IPS-20b (cell line): ENCODE data around the gene WWOX.

Experiments used
- H3K27ac ChIP-seq: one replicate; pipeline ENCODE4 v1.5.1; 2013; ENCODE audit warnings: low read length
- H3K27me3 ChIP-seq: 2 replicates; pipeline ENCODE4 v1.6.1; 2013; ENCODE audit warnings: mild to moderate bottlenecking, low read length, inconsistent platforms; ENCODE audit not compliant: insufficient read depth
- H3K36me3 ChIP-seq: 2 replicates; pipeline ENCODE4 v1.6.1; 2013; ENCODE audit warnings: low read depth, mild to moderate bottlenecking, inconsistent platforms, low read length, moderate library complexity; ENCODE audit not compliant: insufficient read depth
- H3K4me1 ChIP-seq: 2 replicates; pipeline ENCODE4 v1.6.1; 2013; ENCODE audit warnings: mild to moderate bottlenecking, control low read depth, inconsistent platforms, low read length, moderate library complexity; ENCODE audit not compliant: insufficient read depth
- H3K4me3 ChIP-seq: 2 replicates; pipeline ENCODE4 v1.5.1; 2013; ENCODE audit warnings: mild to moderate bottlenecking, low read length, inconsistent platforms
- H3K9ac ChIP-seq: 2 replicates; pipeline ENCODE4 v1.6.1; 2013; ENCODE audit warnings: low read depth, mild to moderate bottlenecking, inconsistent platforms, low read length, moderate library complexity
- H3K9me3 ChIP-seq: 2 replicates; pipeline ENCODE4 v1.6.1; 2013; ENCODE audit warnings: mild to moderate bottlenecking, low read depth, low read length, inconsistent platforms; ENCODE audit not compliant: insufficient read depth

The WWOX gene

DNA sequence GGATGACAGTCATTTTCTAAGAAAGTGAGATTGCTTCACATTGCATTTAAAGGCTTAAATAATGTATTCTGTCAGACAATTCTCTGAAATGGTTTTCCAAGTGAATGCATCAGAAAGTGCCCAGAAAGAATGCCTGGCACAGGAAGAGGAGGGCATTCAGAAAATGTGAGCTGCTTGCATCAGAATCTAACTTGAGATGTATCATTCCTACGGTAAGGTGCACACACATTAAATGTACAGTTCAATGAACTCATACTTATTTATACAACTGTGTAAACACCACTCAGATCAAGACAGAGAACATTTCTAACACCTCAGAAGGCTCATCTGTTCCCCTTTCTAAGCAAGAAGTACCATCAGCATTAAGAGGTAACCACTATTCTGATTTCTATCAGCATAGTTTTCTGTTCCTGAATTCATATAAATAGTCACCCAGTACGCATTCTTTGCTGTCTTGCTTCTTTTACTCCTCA, 863.0 kb downstream of the WWOX start:
- Histone ChIP-seq H3K9ac (no peak overlapping the region), H3K4me3 (no peak overlapping the region), H3K27me3 (no peaks in the 10 kb centered on the region), H3K36me3 (no peaks in the 10 kb centered on the region), H3K27ac (no peak overlapping the region), H3K9me3 (no peaks in the 10 kb centered on the region), H3K4me1 (peaks cover 8% of the 10 kb centered on the region; the same call in 1 of the 2 replicates)

DNA sequence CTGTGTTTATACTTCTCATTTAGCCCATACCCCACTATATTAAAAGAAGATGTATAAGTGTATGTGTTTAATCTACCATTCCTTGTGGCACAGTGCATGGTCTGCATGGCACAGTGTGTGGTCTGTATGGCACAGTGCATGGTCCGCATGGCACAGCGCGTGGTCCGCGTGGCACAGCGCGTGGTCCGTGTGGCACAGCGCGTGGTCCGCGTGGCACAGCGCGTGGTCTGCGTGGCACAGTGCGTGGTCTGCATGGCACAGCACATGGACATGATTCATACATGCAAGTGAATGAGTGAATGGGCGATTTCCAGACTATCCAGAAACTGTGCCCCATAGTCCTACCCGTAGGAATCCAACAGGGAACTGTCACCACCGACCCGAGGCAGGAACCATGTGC, 868.5 kb downstream of the WWOX start:
- Histone ChIP-seq H3K9ac (no peak overlapping the region), H3K27ac (no peak overlapping the region), H3K36me3 (no peaks in the 10 kb centered on the region), H3K9me3 (no peaks in the 10 kb centered on the region), H3K27me3 (no peaks in the 10 kb centered on the region), H3K4me1 (peaks cover 6% of the 10 kb centered on the region; the same call in 1 of the 2 replicates), H3K4me3 (no peak overlapping the region)

DNA sequence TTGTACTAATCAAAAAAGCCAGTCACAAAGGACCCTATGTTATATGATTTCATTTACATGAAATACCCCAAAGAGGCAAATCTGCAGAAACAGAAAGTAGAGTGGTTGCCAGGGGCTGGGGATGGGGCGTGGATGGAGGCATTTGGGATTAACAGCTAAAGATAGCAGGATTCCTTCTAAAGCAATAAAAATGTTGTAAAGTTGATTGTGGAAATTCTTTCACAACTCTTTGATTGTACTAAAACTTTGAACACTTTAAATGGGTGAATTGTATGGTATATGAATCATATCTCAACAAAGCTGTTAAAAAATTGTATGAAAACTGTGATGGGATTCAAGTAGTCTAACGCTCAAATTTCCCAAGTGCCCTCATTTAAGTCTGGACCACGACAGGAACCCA, 870.3 kb downstream of the WWOX start:
- no peak overlapping the region for H3K4me3 ChIP-seq
- H3K9ac ChIP-seq: no peak overlapping the region
- H3K9me3 ChIP-seq: no peaks in the 10 kb centered on the region
- H3K36me3 ChIP-seq: no peaks in the 10 kb centered on the region
- no peaks in the 10 kb centered on the region for H3K27me3 ChIP-seq
- peaks cover 6% of the 10 kb centered on the region; the same call in 1 of the 2 replicates for H3K4me1 ChIP-seq
- H3K27ac ChIP-seq: no peak overlapping the region

DNA sequence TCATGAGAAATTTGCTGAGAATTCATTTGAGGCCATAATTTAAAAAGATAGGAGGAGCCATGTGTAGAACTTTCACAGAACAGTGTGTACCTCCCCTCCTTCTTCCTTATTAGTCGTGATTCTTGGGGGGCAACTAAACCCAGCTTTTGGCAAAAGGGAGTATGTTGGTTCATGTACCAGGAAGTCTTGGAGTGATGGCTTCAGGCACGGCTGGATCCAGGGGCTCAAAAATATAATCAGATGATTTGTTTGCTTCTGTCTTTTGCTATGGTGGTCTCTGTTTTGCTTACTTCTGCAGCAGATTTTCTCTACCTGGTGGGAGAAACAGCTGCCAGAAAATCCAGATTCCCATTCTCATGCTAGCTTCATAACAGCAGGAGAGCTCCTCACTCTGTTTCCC, 871.2 kb downstream of the WWOX start:
- H3K27me3 ChIP-seq: no peaks in the 10 kb centered on the region
- no peak overlapping the region for H3K27ac ChIP-seq
- H3K4me3 ChIP-seq: no peak overlapping the region
- H3K36me3 ChIP-seq: no peaks in the 10 kb centered on the region
- H3K9ac ChIP-seq: no peak overlapping the region
- no peaks in the 10 kb centered on the region for H3K9me3 ChIP-seq
- peaks cover 6% of the 10 kb centered on the region; the same call in 1 of the 2 replicates for H3K4me1 ChIP-seq

DNA sequence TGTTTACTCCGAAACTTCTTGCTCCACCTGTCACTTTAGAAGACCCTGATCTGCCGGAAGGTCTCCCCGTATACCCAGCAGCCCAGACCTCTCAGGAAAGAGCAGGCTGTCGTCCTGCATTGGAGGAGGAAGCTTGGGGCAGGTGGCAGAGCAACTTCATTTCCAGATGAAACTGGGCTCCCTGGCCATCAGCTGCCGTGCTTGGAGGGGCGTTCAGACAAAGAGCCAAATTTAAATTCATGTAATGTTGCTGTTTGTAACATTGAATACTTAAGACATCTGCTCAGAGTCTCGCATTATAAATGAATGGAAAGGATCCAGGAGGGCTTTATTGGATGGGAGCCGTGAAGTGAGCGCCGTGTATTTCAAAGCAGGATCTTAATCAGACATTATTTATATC, 872.6 kb downstream of the WWOX start:
- no peak overlapping the region for H3K4me3 ChIP-seq

DNA sequence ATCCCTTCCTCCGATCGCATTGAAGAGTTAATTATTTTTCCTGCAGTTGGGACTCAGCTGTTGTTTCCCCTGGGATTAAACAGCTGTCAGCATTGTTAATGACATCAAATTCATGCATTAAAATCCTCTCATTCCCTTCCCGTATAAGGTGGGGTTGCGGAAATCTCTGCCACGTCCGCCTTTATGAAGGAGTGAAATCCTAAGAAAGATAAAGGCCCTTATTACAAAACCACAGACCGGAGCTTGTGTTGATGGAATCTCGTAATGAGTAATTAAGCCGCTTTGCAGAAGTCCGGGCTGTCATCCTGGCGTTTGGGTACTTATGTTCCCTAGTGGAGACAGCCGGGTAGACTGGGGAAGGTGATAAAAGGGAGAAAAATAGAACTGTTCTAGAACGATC, 873.5 kb downstream of the WWOX start:
- no peaks in the 10 kb centered on the region for H3K36me3 ChIP-seq
- no peak overlapping the region for H3K9ac ChIP-seq
- H3K27ac ChIP-seq: no peak overlapping the region
- H3K9me3 ChIP-seq: no peaks in the 10 kb centered on the region
- 0 out of 2 replicates have a peak, but pooled peaks cover 3% of the 10 kb centered on the region for H3K4me1 ChIP-seq
- H3K27me3 ChIP-seq: no peaks in the 10 kb centered on the region
- no peak overlapping the region for H3K4me3 ChIP-seq

More for the DNA sequence above, 872.6 kb downstream of the WWOX start:
- no peaks in the 10 kb centered on the region for H3K27me3 ChIP-seq
- no peak overlapping the region for H3K27ac ChIP-seq
- no peaks in the 10 kb centered on the region for H3K9me3 ChIP-seq
- H3K36me3 ChIP-seq: no peaks in the 10 kb centered on the region
- H3K9ac ChIP-seq: no peak overlapping the region
- H3K4me1 ChIP-seq: peaks cover 4% of the 10 kb centered on the region; the same call in 1 of the 2 replicates

DNA sequence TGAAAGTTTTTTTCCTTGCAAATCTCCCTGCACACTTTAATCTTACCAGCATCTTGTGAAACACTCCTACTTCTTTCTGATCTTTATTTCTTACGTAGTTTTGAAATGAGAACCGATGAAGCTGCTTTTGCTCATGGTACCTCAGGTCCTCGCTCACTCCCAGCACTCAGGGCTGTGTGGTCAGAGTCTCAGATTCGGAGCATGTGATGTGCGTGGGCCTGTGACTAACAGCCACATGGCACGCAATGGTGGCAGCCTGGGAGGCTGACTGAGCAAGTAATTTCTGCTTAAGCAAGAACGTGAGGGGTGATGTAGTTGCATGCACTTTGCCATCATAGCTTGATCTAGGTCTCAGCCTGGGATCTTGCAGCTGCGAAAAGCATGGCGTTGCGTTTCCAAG, 876.8 kb downstream of the WWOX start:
- no peaks in the 10 kb centered on the region for H3K36me3 ChIP-seq
- H3K9ac ChIP-seq: no peak overlapping the region
- H3K4me3 ChIP-seq: no peak overlapping the region
- no peak overlapping the region for H3K27ac ChIP-seq
- H3K4me1 ChIP-seq: no peaks in the 10 kb centered on the region
- no peaks in the 10 kb centered on the region for H3K27me3 ChIP-seq
- H3K9me3 ChIP-seq: no peaks in the 10 kb centered on the region

DNA sequence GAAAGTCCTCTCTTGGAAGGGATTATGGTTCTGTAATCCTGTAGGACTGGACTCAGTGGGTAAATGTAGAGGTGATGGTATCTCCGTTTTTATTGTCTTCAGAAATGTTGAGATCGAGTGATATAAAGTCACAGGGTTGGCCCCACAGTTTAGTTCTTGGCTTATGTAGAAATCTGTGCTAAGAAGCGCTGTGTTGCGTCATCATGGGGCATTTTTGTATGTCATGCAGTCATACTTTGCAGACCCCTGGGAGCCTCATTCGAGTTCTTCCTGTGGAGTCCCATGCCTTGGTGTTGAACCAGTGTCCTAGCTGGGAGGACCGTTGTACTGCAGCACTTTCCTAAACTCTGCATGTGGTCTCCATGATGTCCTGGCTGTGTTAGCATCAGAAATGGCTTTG, 881.4 kb downstream of the WWOX start:
- Histone ChIP-seq H3K9me3 (no peaks in the 10 kb centered on the region), H3K27ac (no peak overlapping the region), H3K27me3 (no peaks in the 10 kb centered on the region), H3K4me3 (no peak overlapping the region), H3K36me3 (no peaks in the 10 kb centered on the region), H3K4me1 (no peaks in the 10 kb centered on the region), H3K9ac (no peak overlapping the region)

DNA sequence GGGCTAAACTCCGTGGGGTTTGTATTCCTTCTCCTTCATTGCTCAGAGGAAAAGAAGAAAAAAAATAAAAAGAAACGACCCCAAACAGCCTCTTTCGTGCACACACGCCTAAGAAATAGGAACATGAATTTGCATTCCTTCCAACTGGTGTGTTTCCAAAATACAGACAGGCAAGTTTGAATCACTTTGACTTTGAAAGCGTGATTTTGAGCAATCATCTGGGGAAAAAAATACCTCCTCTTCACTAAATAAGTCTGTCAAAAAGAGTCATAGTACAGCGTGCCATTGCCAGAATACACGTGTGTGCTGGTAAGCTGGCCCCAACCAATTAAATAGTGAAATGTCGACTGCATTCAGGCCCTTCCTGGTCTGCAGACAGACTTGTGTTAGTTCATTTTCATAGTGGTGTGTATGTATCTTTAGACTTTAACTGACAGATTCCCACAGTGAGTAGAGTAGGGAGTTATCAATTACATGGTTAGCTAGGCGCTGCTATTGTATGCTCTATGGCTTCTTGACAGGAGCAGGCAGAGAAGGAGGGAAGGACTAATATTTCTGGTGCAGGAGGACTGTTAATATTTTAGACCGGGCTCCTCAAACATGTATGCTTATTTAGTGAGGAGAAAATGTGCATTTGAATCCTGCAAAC, 882.8 kb downstream of the WWOX start:
- Histone ChIP-seq H3K4me1 (no peaks in the 10 kb centered on the region), H3K27ac (no peak overlapping the region), H3K36me3 (no peaks in the 10 kb centered on the region), H3K9ac (no peak overlapping the region), H3K4me3 (no peak overlapping the region), H3K9me3 (no peaks in the 10 kb centered on the region), H3K27me3 (no peaks in the 10 kb centered on the region)

DNA sequence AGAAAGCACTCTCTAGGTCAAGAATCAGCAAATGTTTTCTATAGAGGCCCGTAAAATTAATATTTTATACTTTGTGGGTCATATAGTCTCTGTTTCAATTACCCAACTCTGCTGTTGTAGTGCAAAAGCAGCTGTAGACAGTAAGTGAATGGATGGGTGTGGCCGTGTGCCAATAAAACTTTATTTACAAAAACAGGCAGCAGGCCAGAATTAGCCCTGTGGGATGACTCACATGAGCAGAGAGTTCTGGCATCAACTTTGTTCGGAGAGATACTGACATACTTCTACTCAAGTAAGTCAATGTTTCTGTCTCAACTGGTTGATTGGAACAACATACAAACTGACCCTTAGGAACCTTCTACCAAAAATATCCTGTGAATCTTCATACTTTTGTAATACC, 884.9 kb downstream of the WWOX start:
- H3K4me3 ChIP-seq: no peak overlapping the region
- H3K27me3 ChIP-seq: no peaks in the 10 kb centered on the region
- H3K36me3 ChIP-seq: no peaks in the 10 kb centered on the region
- H3K27ac ChIP-seq: no peak overlapping the region
- H3K4me1 ChIP-seq: no peaks in the 10 kb centered on the region; the same call in 1 of the 2 replicates
- H3K9ac ChIP-seq: no peak overlapping the region
- no peaks in the 10 kb centered on the region for H3K9me3 ChIP-seq

DNA sequence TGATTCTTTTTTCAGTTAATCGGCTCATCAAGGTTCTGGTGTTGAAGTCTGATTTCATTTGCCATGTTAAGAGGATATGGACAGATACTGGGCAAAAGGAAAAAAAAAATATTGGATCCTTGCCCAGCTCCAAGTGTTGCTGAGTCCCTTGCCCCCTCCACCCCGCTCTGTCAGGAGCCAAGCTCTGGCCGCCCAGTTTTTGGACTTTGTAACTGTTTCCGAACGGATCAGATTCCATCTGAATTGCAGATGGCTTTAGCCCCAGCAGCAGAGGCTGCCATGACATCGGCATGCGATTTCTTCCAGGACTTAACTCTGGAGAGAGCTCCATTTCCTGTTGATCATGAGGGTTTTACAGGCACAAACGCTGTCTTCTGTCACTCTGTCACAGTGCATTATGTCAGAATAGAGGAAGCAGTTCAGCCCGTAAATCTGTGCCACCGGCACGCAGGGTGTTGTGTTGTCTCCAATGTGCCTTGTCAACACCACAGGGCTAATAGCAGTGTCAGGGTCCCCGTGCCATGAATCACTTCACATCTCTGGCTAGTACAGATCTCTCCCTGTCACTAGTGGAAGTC, 885.5 kb downstream of the WWOX start:
- no peaks in the 10 kb centered on the region for H3K36me3 ChIP-seq
- H3K4me3 ChIP-seq: no peak overlapping the region
- H3K9ac ChIP-seq: no peak overlapping the region
- H3K4me1 ChIP-seq: no peaks in the 10 kb centered on the region; the same call in 1 of the 2 replicates
- no peaks in the 10 kb centered on the region for H3K27me3 ChIP-seq
- H3K9me3 ChIP-seq: no peaks in the 10 kb centered on the region
- H3K27ac ChIP-seq: no peak overlapping the region
